ENCODE data around the gene POLD3. TPM values are rescaled to one million over a fixed set of nuclear protein-coding genes. Genes with fewer than 3 reads are reported as not detected.

The POLD3 gene
- total and polyA plus RNA-seq, 2 donors (not counting 1 experiment from before 2014, with no cell fraction given) = 4.6 to 17.6 TPM

GRCh38 chr11:74627381-74627780 lies 35.0 kb downstream of the POLD3 start:
- H3K27ac Mint-ChIP-seq = no peak overlapping the region
- DNase-seq (no peak), ATAC-seq (ENCODE audit: low read depth) (no peak)
- Histone ChIP-seq H3K4me1 (ENCODE audit: control insufficient read depth in 2 of 2, insufficient read depth in 2 of 2, low read length in 2 of 2) (no peaks in the 10 kb centered on the region), H3K4me2 (replicated peaks; ENCODE audit: low read depth, low read length, poor library complexity, severe bottlenecking) (no peak overlapping the region), H4K20me1 (ENCODE audit: control insufficient read depth, insufficient read depth, low read length, poor library complexity, severe bottlenecking) (no peaks in the 10 kb centered on the region), H3K36me3 (replicated peaks in 1 of 2; ENCODE audit: control extremely low read depth in 1 of 2, control insufficient read depth in 1 of 2, extremely low read depth in 1 of 2, insufficient read depth in 2 of 2, low read length in 1 of 2) (peaks cover 3% of the 10 kb centered on the region in 2 experiments), H3K79me2 (ENCODE audit: control insufficient read depth, insufficient read depth, low read length) (no peaks in the 10 kb centered on the region), H3K27ac (ENCODE audit: low read length in 2 of 2) (no peak overlapping the region), H3K4me3 (ENCODE audit: control extremely low read depth in 1 of 5, extremely low read depth in 1 of 5, insufficient read depth in 1 of 5, low read depth in 2 of 5, low read length in 4 of 5) (no peak overlapping the region), H3K27me3 (replicated peaks in 1 of 4; ENCODE audit: control extremely low read depth in 1 of 4, control insufficient read depth in 3 of 4, insufficient read depth in 4 of 4, low read length in 3 of 4) (no peaks in the 10 kb centered on the region), H3K9me3 (ENCODE audit: control extremely low read depth in 1 of 3, control insufficient read depth in 2 of 3, insufficient read depth in 1 of 3, low read length in 2 of 3) (no peaks in the 10 kb centered on the region), H2AFZ (ENCODE audit: insufficient read depth, low read depth, low read length, poor library complexity, severe bottlenecking) (no peak overlapping the region), H3K9ac (ENCODE audit: low read length) (no peak overlapping the region)
- ChIA-PET POLR2A (no interaction called here), CTCF (no interaction called here)
- no peaks in the 10 kb centered on the region for H3K27me3 Mint-ChIP-seq
- no peak for TF ChIP-seq EZH2 (IDR thresholded peaks at IDR 0.05; ENCODE audit: borderline replicate concordance, insufficient read depth, low read depth, low read length, poor library complexity, severe bottlenecking)
- no peak for TF ChIP-seq CTCF (IDR thresholded peaks at IDR 0.05)
- no CpG with 5 or more reads among the region's 3 CpGs for WGBS (ENCODE audit: insufficient coverage)
- no peak overlapping the region for H3K4me3 Mint-ChIP-seq
- peaks cover 3% of the 10 kb centered on the region for H3K4me1 Mint-ChIP-seq
- no peaks in the 10 kb centered on the region for H3K9me3 Mint-ChIP-seq (ENCODE audit: insufficient read depth)
- intact Hi-C loops (cut with micrococcal nuclease) = no loop called here

DNA sequence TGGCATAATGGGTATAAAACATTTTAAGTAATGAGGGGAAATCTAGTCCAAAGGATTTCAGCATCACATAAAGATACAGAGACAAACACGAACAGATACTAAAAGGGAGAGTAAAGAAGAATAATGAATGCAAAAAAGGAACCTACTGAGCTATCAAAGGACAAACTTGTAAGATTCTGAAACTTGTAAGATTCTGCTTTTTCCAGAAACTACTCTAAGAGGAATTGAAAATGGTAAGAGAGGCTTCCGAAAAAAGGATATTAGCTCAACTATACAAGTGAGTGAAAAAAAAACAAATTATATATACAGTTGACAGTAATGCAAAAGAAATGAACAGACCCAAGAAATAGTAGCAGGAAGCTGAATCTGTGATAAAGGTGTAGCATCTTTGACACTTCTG lies 37.7 kb downstream of the POLD3 start:
- H3K27me3 Mint-ChIP-seq = no peaks in the 10 kb centered on the region
- H3K4me3 ChIP-seq (ENCODE audit: control extremely low read depth in 1 of 5, extremely low read depth in 1 of 5, insufficient read depth in 1 of 5, low read depth in 2 of 5, low read length in 4 of 5) = no peak overlapping the region
- WGBS (ENCODE audit: insufficient coverage) = no CpG with 5 or more reads among the region's 2 CpGs
- TF ChIP-seq CTCF (IDR thresholded peaks at IDR 0.05) (no peak), EZH2 (IDR thresholded peaks at IDR 0.05; ENCODE audit: borderline replicate concordance, insufficient read depth, low read depth, low read length, poor library complexity, severe bottlenecking) (no peak)
- no peak overlapping the region for H3K9ac ChIP-seq (ENCODE audit: low read length)
- no peaks in the 10 kb centered on the region for H3K27me3 ChIP-seq (replicated peaks in 1 of 4; ENCODE audit: control extremely low read depth in 1 of 4, control insufficient read depth in 3 of 4, insufficient read depth in 4 of 4, low read length in 3 of 4)
- H2AFZ ChIP-seq (ENCODE audit: insufficient read depth, low read depth, low read length, poor library complexity, severe bottlenecking) = no peak overlapping the region
- no peaks in the 10 kb centered on the region for H3K9me3 ChIP-seq (ENCODE audit: control extremely low read depth in 1 of 3, control insufficient read depth in 2 of 3, insufficient read depth in 1 of 3, low read length in 2 of 3)
- H3K4me3 Mint-ChIP-seq = no peak overlapping the region
- peaks cover 2 to 16% of the 10 kb centered on the region in 2 experiments for H3K36me3 ChIP-seq (replicated peaks in 1 of 2; ENCODE audit: control extremely low read depth in 1 of 2, control insufficient read depth in 1 of 2, extremely low read depth in 1 of 2, insufficient read depth in 2 of 2, low read length in 1 of 2)
- intact Hi-C loops (cut with micrococcal nuclease) = no loop called here
- no peak overlapping the region for H3K27ac ChIP-seq (ENCODE audit: low read length in 2 of 2)
- H3K4me1 ChIP-seq (ENCODE audit: control insufficient read depth in 2 of 2, insufficient read depth in 2 of 2, low read length in 2 of 2) = no peaks in the 10 kb centered on the region
- H4K20me1 ChIP-seq (ENCODE audit: control insufficient read depth, insufficient read depth, low read length, poor library complexity, severe bottlenecking) = no peaks in the 10 kb centered on the region
- no peak overlapping the region for H3K4me2 ChIP-seq (replicated peaks; ENCODE audit: low read depth, low read length, poor library complexity, severe bottlenecking)
- H3K27ac Mint-ChIP-seq = no peak overlapping the region
- ChIA-PET POLR2A (no interaction called here), CTCF (interaction anchor here (0.6 kb wide), 1 partner anchor 1900 kb away, joined by 3 read pairs; no protein-coding TSS in a partner anchor)
- no peaks in the 10 kb centered on the region for H3K79me2 ChIP-seq (ENCODE audit: control insufficient read depth, insufficient read depth, low read length)
- H3K9me3 Mint-ChIP-seq (ENCODE audit: insufficient read depth) = no peaks in the 10 kb centered on the region
- no peak for DNase-seq
- no peak for ATAC-seq (ENCODE audit: low read depth)
- peaks cover 3% of the 10 kb centered on the region for H3K4me1 Mint-ChIP-seq

All from B cell (primary cell).